ENCODE measurements around the gene DPP8.
"Not testable (repeated sequence)": the region's sequence is repeated elsewhere in the genome, so short reads cannot be mapped to it uniquely, and the experiment has no call there.

Gene DPP8

DNA sequence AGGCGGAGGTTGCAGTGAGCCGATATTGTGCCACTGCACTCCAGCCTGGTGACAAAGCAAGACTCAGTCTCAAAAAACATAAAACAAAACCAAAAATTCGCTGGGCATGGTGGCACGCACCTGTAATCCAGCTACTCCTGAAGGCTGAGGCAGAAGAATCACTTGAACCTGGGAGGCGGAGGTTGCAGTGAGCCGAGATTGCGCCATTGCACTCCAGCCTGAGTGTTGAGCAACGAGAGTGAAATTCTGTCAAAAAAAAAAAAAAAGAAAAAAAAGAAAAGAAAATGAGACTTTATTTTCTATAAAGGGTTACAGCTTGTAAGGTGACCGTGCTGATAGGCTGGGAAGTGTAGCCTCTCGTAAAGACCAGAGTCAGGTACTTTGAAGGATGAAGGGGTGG is 6.7 kb upstream of the DPP8 start:
- DNase-seq (ENCODE audit: low read depth in 2 of 2): no peak

DNA sequence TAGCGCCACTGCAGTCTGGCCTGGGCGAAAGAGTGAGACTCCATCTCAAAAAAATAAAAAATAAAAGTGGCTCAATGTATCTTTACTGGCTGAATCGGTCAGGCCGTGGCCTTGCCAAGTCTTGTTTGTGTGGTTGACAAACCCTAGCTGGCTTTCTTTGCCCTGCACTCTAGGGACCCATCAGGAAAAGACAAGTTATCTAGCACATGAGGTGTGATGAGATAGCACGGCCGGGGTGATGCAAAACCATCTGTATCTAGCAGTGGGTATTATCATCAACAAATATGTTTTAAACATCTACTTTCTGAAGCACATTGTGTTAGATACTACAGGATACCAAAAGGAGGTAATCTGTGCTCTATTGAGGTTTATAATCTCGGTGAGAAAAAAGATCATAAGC is 3.9 kb upstream of the DPP8 start:
- no peak for DNase-seq (ENCODE audit: low read depth in 2 of 2)

DNA sequence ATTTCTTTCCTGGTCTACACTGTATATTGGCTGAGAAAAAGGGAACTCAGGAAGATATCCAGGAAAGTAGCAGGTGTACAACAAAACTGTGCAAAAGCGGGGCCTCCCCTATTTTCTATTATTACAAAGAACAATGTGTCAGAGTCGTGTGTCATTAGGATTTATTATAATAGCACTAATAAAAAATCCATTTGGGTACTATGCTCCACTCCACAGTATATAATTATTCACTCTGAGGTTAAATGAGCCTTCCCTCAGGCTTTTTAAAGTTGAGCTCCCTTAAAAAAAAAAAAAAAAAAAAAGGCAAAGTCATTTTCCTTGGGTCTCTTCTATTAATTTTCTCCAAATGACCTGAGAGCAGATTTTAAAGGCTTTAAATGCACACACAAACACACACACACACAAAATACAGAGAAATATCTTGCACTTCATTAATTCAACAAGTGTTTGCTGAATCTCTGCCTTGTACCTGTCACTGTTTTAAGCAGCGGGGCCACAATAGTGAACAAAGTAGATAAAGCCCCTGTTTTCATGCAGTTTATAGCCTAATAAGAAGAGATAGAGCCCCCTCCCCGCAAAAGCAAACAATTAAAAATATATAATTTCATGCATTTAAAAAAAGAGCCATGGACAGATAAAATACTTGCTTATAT is 1.3 kb upstream of the DPP8 start:
- DNase-seq (ENCODE audit: low read depth in 2 of 2): no peak

DNA sequence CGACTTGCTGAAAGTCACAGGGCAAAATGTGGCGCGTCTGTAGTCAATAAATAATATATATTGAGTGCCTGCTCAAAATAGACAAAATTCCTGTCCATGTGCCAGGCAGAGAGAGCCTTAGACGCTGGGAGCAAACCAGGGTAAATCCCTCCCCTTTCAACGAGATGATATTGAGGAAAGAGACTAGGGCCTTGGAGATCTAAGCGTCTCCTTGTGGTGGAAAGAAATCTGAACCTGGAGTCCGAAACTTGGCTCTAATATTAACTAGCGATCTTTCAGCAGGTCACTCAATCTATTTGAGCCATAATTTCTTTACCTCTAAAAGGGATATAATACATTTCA is 348 bp upstream of the DPP8 start:
- DNase-seq (ENCODE audit: low read depth in 2 of 2): no peak

DNA sequence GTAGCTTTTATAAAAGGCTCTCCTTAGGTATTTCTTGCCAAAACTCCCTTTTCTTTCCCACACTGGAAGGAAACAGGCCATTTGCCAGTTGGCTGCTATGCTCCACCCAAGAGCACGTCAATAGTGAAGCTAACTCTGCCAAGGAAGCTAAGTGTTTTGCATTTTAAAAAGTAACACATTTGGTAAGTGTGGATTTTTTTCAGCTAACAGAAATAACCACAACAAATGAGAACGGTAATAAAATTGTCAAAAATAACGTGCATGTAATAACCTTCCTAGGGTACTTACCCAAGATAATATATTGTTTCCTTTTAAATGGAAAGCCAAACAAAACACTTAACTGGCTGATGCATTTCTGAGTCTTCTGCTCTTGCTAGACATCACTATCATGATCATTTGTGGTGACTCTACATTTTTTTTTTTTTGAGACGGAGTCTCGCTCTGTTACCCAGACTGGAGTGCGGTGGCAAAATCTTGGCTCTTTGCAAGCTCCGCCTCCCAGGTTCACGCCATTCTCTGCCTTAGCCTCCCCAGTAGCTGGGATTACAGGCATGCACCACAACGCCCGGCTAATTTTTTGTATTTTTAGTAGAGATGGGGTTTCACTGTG is 4.6 kb downstream of the DPP8 start:
- DNase-seq (ENCODE audit: low read depth in 2 of 2): no peak

DNA sequence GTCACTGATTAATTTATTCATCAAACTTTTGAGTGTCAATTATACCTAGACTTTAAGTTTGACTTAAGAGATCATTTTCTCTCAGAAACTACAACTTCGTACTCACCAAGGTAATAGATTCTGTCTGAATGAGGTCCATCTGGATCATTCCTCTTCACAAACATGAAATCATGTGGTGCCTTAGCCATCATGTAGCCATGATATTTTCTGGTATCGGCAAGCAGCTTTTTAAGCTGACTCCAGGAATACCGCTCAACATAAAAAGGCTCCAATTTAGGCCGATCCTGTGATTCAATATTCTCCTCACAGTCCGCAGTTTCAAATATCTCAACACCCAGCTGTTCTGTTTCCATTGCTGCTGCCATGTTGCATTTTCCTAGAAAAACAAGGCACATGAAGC is 5.3 kb downstream of the DPP8 start:
- DNase-seq (ENCODE audit: low read depth in 2 of 2): no peak

DNA sequence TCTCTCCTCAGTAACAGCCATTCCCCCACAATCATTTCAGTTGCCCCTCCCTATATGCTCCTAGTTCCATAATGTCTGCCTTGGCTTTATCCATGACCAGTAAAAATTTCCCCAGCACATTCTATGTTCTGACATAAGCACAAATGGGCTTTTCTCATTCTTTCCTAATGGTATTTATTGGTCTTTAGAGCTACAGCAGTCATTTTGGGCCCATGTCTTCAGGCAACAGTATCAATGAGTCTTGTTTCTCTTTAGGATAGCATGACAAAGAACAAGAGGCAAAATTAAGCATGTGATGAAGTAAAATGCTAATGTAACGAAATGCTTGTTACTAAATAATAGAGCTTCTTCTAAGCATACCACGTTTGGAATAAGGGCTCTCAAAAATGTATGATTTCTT is 8.2 kb downstream of the DPP8 start:
- DNase-seq (ENCODE audit: low read depth in 2 of 2): no peak

DNA sequence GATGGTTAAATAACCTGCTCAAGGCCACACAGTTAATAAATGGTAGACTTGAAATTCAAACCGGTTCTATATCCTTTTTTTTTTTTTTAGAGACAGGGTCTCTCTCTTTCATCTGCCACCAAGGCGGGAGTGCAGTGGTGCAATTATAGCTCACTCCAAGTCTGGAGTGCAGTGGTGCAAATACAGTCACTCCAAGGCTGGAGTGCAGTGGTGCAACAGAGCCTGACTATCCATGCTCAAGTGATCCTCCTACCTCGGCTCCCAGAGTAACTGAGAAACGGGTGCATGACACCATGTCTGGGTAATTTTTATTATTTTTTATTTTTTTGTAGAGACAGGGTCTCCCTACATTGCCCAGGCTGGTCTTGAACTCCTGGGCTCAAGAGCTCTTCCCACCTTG is 23.4 kb downstream of the DPP8 start:
- DNase-seq (ENCODE audit: low read depth in 2 of 2): no peak

DNA sequence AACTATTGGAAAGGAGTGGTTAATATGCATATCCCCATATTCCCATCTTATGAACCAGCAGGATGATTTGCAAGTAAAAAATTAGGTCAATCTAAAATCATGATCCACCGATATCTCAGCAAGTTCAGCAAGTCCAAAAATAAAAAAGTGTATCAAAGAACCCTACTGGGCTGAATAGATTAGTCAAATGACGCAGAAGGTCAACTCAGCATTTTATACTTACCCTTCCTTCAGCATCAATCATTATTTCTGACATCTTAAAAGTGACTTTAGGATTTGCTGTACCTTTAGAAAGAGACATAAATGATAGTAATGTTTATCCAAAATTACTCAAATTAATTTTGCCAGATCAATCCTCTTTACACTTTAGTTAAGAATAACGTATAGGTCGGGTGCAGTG is 32.6 kb downstream of the DPP8 start:
- no peak for DNase-seq (ENCODE audit: low read depth in 2 of 2)

DNA sequence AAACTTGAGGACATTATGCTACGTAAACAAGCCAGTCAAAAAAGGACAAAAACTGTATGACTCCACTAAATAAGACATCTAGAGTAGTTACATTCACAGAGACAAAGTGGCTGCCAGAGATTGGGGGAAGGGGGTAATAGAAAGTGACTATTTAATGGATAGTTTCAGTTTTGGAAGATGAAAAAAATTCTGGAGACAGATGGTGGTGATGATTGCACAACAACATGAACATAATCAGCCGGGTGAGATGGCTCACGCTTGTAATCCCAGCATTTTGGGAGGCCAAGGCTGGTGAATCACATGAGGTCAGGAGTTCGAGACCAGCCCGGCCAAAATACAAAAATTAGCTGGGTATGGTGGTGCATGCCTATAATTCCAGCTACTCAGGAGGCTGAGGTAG is 40.6 kb downstream of the DPP8 start:
- DNase-seq (ENCODE audit: low read depth in 2 of 2): no peak

DNA sequence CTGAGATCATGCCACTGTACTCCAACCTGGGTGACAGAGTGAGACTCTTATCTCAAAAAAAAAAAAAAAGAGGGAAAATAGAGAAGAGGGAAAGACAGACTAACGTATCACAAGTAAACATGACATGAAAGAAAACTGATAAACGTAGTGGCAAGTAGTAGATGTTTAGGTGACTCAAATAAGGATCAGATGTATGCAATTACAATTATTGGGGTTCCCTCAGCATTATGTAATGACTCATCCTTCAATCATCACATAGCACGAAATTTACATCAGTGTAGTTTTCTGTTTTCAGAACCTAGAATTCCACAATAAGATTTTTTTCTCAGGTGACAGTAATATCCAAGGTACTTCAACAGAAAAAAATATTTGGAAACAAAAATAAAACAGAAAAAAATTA is 46.6 kb downstream of the DPP8 start:
- DNase-seq (ENCODE audit: low read depth in 2 of 2): no peak

DNA sequence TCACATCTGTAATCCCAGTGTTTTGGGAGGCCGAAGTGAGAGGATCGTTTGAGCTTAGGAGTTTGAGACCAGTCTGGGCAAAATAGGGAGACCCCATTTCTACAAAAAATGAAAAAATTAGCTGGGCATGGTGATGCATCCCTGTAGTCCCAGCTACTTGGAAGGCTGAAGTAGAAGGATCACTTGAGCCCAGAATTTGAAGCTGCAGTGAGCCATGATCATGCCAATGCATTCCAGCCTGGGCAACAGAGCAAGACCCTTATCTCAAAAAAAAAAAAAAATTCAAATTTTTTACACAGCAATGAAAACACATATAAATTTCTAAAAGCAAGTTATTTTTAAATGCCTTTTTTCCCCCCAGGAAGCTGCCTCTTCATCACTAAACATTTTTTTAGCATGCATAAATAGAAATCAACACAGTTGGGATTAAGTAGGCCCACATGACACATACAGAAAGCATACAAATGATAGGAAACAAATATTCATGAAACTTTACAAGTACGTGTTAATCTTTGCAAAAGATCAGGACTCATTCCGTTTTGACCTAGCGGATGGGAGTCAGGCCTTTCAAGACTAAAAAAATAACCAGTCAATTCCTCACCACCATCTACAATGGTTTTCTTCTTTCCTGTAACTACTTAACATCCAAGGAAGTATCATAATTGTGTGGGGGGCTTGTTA is 49.1 kb downstream of the DPP8 start:
- no peak for DNase-seq (ENCODE audit: low read depth in 2 of 2)

DNA sequence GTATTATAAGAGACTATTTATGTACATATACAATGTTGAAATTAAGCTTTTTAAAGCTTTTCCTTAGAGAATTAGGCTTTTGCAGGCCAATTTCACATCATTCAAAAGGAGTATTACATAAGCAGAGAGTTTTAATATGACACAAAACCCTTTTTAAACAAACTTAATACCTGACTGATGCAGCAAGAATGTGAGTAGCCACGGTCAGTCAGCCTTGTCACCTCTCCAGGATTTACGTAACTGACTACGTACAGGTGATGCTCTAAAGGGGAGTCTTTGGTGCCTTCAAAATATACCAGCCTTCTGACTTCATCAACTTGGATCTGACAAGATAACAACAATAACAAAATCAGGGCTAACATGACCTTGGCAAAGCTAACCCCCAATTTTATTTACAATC is 50.6 kb downstream of the DPP8 start:
- no peak for DNase-seq (ENCODE audit: low read depth in 2 of 2)

DNA sequence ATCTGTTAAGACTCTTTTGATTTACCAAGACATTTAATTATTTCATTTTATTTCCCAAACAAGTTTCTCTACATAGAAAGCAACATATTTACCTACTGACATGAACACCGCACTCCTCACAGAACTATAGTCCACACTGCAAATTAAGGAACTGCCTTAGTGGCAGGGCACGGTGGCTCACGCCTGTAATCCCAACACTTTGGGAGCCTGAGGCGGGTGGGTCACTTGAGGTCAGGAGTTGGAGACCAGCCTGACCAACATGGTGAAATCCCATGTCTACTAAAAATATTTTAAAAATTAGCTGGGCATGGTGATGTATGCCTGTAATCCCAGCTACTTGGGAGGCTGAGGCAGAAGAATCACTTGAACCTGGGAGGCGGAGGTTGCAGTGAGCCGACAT is 54.4 kb downstream of the DPP8 start:
- not testable (repeated sequence) for DNase-seq (ENCODE audit: low read depth in 2 of 2)

DNA sequence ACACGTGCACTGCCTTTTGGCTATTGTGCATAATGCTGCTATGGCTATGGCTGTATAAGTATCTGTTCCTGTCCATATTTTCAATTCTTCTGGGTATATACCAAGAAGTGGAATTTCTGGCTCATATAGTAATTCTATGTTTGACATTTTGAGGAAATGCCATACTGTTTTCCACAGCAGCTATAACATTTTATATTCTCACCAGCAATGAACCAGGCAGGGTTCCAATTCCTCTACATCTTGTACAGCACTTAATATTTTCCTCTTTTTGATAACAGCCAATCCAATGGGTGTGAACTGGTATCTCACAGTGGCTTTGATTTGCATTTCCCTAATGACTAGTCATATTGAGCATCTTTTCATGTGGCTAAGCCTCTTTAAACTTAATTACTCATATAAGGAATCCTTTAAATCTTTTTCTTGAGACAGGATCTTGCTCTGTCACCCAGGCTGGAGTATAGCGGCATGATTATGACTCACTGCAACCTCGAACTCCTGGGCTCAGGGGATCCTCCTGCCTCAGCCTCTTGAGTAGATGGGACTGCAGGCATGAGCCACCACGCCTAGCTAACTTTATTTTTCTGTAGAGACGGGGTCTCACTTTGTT is 56.6 kb downstream of the DPP8 start:
- DNase-seq (ENCODE audit: low read depth in 2 of 2): no peak

DNA sequence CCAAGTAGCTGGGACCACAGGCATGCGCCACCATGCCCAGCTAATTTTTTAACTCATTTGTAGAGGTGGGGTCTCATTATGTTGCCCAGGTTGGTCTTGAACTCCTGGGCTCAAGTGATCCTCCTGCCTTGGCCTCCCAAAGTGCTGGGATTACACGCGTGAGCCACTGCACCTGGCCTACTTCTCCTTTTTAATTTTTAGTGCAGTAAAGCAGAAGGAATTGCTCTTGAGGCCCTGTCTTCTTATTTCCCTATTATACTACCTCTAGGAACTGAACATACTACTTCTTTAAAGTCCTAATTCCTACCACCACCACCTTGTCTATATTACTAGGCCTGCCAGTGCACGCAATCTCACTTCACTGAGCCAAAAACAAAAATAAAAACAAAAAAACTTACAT is 62.2 kb downstream of the DPP8 start:
- not testable (repeated sequence) for DNase-seq (ENCODE audit: low read depth in 2 of 2)

DNA sequence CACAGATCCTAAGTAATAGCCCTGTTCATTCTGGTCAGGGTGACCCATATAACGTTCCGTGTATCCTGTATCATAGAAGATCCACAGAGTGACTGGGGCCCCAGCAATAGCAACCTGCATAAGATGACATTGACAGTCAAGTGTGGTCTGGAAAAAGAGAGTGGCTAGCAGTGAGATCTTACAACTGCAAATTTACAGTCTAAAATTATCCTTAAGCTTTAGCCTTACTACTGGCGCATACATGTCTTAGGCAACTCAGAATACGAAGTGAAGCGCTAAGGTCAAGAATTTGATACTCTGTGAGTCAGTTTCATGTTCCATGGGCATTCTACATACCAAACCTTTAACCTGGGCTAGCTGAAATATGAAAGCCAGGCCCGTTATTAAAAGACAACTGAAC is 65.5 kb downstream of the DPP8 start:
- no peak for DNase-seq (ENCODE audit: low read depth in 2 of 2)

DNA sequence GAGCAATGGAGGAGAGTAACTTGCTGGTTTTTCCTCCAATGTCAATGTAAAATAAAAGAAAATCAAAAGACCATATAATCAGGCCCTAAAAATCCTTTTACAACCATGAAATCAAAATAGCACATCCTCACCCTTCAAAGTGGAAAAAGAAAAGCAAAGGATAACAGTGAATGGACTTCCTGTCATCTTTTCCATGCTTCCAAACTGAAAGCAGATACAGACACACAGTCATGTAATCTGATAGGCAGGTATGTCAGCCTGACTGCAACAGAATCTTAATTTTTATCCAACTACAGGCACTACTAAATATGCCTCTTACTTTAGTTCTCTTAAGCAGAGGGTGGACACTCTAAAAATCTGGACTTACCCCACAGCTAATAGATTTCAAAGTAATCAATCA is 66.9 kb downstream of the DPP8 start:
- DNase-seq (ENCODE audit: low read depth in 2 of 2): no peak

DNA sequence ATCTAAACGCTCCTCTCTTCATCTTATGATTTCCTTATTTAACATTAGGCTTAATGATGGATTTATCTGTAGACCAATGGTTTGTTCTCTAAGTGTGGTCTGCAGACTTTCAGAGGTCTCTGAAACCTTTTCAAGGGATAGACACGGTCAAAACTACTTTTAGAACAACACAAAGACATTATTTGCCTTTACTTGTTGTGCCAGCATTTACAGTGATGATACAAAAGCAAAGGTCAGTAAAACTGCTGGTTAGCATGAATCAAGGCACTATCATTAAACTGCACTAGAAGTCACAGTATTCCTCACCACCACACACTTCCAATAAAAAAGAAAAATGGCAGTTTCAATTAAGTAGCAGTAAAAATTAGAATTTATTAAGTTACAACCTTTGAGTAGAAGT is 70.3 kb downstream of the DPP8 start:
- no peak for DNase-seq (ENCODE audit: low read depth in 2 of 2)

DNA sequence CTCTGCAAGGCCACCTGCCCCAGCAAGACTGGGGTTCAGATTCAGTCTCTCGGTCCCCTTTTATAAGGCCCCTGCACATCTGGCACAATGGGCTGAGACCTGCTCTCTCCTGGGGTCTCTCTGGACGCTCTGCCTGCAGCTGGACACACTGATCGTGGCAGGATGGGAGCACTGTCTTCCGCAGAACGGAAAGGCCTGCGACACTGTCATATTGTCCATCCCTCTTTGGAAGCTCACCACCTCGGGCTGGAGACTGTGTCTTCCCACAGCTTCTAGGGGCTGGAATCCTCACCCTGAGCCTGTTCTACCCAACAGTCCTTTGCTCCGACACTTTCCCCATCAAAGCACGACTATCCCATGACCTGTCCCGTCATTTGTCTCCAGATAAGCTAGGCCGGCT is 83.3 kb downstream of the DPP8 start:
- no peak for DNase-seq (ENCODE audit: low read depth in 2 of 2)

DNA sequence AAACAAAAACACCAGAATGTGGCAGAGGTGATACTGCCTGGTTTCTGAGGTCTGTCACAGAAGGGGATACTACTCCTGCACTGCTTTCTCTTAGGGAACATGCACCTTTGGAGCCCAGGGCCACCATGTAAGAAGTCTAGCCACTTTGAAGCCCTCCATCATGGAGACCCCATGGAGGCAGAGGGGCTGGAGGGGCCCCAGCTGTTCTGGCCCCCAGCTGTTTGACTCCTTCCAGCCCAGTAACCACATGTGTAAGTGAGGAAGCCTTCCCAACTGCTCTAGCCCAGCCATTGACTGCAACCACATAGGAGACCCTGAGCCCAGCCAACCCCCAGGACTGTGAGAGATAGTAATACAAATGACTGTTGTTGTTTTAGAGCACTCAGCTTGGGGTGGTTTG is 85.8 kb downstream of the DPP8 start:
- DNase-seq (ENCODE audit: low read depth in 2 of 2): no peak

DNA sequence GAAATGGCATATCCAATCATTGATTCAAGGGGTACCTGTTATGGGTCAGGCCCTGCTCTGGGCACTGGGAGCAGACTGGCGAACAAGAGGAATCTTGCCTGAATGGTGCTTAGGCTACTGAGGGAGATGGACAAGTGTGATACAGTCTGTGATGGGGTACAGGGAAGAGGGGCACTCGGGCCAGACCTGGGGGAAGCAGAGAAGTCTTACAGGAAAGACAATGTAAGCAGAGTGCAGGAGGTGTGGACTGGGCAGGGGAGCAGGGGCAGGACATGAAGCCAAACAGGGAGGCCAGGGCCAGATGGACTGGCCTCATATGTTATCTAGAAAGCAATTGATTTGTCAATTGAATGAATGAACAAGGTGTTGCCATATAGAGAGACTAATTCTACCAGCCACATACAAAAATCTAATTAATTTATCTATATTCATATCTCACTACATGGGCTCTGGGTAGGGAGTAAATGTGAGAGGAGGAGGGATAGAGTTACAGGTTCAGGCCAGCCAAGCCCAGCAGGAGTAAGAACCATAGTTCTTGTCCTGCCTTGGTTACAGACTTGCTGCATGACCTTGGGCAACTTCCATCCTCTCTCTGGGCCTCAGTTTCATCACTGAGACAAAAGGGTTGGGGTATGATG is 91.2 kb downstream of the DPP8 start:
- no peak for DNase-seq (ENCODE audit: low read depth in 2 of 2)

DNA sequence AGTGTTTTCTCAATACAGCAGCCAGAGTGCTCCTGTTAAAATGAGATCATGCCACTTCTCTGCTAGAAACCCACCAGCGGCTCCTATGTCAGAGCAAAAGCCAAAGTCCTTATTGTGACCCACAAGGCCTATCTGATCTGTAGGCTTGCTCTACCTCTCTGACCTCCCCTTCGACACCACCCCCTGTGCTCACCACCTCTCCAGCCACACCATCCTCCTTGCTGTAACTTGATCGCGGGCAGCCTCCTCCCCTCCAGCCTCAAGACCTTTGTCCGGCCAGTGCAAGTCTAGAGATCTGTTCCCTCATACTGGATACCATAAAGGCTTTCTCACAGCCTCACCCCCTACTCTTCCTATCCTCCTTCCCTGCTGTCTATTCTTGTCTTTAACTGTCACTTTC is 92.8 kb downstream of the DPP8 start:
- DNase-seq (ENCODE audit: low read depth in 2 of 2): no peak

All from stimulated activated CD8-positive, alpha-beta memory T cell treated with anti-CD3 and anti-CD28 coated beads, Interleukin-2, amount 100 ng/mL, for 1 hour (primary cell).